Measurements from ENCODE around the gene GRM1.
A peak's percentile ranks its signal among the peaks of the same experiment; 100 is the strongest.

The GRM1 gene

DNA sequence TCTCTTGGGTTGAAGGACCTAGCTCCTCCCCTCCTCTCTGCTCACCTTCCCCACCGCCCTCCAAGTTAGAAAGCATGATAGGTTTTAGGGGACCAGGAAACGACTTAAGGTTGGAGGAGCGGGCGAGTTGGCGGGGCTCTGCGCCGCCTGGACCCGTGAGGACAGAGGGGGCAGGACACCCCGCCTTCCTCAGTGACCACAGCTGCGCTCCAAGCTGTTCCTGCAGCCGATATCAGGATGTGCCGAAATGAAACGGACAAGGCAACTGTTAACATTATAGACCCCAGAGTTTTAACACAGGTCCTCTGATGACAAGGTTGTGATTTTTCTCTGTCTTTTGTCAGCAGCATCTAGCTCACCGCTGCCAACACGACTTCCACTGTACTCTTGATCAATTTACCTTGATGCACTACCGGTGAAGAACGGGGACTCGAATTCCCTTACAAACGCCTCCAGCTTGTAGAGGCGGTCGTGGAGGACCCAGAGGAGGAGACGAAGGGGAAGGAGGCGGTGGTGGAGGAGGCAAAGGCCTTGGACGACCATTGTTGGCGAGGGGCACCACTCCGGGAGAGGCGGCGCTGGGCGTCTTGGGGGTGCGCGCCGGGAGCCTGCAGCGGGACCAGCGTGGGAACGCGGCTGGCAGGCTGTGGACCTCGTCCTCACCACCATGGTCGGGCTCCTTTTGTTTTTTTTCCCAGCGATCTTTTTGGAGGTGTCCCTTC lies at the start of gene GRM1:
GRM1 (plus strand) TSS at position 212 of the 722 bp plus-strand sequence; CDS start at position 668, 456 bp downstream.
- DNase-seq (ENCODE audit: low read depth): no peak

DNA sequence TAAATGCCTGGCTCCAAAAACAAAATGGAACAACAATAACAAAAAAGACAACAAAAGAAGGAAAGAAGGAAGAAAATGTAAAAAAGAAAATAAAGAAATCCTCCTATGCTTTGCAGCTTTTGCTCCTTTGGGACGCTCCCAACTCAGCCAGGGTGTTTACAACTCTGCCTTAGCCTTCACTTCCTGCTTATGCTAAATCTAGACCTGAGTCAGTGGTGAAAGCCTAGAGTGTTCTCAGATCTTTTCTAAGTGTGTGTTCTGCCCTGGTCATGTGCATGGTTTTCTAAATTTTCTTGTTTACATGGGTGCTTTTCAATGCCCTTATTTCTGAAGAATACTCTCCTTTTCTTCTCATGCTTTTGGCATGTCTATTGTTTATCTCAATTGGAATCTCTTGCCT lies 19.5 kb upstream of the GRM1 start:
- DNase-seq (ENCODE audit: low read depth): no peak

DNA sequence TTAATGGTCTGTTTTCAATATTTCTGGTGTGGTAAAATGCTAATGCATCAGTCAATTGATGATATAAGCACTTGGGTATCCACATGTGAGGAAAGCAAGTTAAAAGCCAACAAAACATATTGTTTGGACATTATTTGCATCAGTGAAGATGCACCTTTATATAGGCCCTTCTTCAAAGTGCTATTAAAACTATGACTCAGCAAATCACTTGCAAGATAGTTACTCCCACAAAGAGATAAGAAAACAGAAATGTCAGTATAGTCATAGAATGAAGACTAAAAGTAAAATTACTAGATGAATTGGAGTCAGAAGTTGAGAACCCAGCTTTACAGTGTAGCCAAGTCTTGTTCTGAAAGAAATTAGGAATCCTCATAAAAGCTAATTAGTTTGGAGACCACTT lies 14.6 kb upstream of the GRM1 start:
- no peak for DNase-seq (ENCODE audit: low read depth)

DNA sequence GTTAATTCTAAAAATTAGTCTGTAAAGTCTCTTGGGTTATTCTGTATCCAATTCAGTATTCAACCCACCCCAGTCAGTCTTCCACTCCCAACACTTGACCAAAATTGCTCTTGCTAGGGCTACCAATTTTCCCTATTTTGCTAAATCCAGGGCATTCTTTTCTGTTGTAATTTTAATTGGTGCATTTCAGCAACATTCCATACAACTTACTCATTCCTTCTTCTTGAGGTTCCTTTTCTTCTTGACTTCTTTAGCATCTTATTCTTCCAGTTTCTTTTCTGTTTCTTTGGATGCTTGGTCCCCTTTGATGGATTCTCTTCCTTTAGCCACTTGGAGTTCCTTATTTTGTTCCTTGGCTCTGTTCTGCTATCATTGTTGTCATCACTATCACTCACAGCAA lies 11.2 kb upstream of the GRM1 start:
- DNase-seq (ENCODE audit: low read depth): no peak

DNA sequence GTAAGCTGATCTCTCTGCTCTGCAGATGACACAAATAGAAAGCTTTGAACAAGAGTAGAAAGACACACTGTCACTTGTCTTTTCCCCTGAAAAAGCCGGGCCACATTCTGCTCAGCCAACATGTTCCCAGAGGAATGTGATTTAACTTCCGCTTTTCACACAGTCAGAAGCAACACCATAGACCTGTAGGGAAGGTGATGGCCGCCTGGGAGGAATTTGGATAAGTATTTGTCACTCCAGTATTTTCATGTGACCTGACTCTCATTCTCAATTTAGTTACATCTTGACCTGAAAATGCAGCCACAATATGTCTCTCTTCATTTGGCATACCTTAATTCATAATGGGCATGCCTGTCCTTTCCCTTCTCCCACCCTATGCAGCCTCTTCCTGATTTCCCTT lies 2.0 kb upstream of the GRM1 start:
- no peak for DNase-seq (ENCODE audit: low read depth)

DNA sequence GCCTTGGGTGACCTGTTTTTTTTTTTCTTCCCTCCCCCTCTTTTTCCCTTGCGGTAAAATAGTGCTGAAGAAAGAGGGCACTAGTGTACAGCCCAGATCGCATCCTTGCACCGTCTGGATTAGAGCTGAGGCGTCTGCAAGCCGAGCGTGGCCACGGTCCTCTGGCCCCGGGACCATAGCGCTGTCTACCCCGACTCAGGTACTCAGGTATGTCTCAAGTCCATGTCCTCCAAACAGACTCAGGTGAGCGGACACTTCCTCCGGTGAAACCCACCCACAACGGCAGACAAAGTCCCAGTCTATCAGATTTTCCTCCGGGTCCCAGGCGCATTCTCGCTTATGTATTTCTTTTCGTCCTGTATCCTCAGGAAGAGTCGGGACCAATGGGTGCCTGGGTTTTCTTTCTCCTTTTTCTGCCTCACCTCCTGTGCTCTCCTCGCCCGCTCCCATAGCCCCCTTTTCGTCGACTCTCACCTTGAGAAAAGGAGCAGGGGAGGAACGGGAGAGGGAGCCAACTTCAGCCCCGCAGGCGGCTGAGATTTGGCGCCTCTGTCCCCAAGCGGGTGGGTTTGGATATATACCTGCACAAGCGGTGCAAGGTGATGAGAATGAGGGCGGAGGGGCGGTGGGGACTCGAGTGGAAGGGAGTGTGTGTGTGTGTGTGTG lies 1.1 kb upstream of the GRM1 start:
- no peak for DNase-seq (ENCODE audit: low read depth)

DNA sequence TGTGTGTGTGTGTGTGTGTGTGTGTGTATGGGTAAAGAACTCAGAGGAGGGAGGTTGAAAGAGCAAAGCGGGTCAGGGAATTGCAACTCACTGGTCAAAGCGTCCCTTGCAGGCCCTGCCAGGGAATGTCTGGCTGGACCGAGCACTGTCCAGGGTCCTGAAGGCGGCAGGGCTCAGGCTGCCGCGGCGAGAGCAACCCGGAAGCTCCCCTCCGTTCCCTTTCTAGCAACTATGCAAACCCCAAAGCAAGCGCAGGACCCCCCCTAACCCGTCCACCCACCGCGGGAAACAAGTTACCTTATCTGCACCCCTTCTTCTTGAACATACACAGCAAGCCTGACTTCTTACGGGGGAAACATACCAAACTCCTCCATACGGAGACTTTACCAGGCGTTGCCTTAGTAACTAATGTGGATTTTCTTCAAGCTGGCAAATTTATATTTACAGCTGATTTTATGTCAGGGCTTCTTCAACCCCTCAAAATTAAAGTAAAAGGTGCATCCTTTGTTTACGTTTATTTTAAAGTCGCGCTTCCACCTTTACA lies 538 bp upstream of the GRM1 start:
- peak; percentile 6 for DNase-seq (ENCODE audit: low read depth)

DNA sequence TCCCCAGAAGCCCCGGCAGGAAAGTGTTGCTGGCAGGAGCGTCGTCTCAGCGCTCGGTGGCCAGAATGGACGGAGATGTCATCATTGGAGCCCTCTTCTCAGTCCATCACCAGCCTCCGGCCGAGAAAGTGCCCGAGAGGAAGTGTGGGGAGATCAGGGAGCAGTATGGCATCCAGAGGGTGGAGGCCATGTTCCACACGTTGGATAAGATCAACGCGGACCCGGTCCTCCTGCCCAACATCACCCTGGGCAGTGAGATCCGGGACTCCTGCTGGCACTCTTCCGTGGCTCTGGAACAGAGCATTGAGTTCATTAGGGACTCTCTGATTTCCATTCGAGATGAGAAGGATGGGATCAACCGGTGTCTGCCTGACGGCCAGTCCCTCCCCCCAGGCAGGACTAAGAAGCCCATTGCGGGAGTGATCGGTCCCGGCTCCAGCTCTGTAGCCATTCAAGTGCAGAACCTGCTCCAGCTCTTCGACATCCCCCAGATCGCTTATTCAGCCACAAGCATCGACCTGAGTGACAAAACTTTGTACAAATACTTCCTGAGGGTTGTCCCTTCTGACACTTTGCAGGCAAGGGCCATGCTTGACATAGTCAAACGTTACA lies 817 bp downstream of the GRM1 start:
- DNase-seq (ENCODE audit: low read depth): no peak

DNA sequence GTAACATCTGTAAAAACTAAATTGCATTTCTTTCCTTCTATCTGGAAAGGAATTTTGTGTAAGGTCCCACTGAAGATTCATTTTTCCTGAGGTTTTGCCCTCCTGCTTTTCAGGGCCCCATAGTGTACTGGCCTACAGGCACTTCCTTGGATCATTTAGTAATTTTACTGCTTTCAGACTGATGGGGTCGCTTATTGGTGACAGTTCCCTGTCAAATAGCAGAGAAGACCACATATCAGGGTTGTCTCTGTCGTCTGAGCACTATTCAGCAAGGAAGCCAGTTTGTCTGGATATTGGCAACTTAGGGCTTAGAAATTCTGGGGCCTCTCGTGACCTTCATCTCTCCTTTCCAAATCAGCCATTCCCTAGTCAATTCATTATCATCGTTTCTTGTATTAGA lies 3.5 kb downstream of the GRM1 start:
- DNase-seq (ENCODE audit: low read depth): no peak

DNA sequence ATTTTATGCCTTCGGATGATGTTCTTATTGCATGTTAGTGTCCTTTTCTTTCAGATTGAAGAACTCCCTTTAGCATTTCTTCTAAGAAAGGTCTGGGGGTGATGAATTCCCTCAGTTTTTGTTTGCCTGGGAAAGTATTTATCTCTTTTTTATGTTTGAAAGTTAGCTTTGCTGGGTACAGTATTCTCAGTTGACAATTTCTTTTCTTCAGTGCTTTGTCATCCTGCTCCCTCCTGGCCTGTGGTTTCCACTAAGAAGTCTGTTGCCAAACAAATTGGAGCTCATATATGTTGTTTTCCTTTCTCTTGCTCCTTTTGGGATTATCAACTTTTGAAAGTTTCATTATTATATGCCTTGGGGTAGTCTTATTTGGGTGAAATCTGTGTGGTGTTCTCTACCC lies 11.5 kb downstream of the GRM1 start:
- DNase-seq (ENCODE audit: low read depth): no peak

DNA sequence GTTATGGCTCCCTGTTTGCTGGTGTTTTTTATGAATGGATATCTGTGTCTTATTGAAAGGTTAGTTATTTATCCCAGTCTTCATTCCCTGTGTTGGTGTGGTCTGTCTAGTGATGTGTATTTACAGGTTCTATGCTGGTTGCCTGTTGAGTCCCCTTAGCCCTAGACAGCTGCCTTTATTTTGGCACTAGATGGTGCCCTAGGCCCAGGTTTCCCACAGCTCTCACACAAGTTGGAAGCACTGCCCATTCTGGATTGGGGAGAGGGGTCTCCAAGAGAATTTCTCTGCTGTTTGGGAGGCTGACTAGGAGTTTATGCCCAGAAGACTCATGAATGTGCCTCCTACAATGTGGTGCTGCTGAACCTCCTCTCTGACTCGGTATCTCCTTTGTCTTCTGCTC lies 12.4 kb downstream of the GRM1 start:
- DNase-seq (ENCODE audit: low read depth): no peak

DNA sequence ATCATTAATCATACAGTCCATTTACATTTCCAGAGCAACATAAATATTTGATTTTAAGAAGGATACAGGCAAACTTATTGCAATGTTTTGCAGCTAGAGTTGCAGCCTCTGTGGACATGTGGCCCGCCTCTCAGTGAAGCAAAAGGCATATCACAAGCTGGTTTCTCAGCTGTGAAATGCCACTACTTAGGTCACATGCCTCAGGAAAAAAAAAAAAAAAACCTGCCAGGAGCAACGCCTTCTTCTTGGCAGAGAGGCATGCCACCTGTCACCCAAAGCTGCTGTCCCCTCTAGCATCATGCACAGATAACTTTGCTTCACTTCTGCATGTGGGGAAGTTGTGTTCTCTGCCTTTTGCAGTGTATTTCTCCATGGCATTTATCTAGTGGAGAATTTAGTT lies 18.5 kb downstream of the GRM1 start:
- no peak for DNase-seq (ENCODE audit: low read depth)

DNA sequence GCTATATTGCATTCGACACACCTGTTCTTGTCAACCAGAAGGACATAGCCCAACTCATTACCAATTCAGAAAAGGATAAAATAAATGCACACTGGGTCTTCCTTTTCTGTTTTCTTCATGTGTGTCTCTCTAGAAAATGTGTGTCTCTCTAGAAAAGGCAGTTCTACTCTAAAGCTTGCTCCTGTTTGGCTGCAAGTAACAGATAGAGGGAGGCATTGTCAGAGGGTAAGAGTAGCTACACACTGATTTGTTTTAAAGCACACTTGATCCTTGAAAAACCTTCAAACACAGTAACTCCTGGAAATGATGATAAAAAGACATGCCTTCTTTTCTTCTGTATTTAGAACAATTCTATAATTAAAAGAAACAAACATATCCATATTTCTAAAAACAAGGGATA lies 21.3 kb downstream of the GRM1 start:
- no peak for DNase-seq (ENCODE audit: low read depth)

DNA sequence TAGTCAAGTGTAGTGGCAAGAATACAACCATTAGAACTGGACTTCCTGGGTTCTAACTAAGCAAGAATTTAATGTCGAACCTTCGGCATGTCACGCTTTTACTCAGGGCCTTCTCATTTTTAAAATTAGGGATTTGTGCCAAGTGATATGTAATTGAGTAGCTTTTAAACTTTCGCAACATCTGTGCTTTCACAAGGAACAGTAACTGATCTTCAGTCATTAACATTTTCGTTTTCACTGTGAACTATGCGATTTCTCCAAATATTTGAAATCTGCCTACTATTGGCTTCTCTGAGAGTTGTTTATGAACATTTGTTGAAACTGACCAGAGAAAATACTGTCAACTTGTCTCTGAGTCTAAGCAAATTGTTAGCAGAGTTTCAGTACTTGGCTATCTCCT lies 27.6 kb downstream of the GRM1 start:
- DNase-seq (ENCODE audit: low read depth): no peak

DNA sequence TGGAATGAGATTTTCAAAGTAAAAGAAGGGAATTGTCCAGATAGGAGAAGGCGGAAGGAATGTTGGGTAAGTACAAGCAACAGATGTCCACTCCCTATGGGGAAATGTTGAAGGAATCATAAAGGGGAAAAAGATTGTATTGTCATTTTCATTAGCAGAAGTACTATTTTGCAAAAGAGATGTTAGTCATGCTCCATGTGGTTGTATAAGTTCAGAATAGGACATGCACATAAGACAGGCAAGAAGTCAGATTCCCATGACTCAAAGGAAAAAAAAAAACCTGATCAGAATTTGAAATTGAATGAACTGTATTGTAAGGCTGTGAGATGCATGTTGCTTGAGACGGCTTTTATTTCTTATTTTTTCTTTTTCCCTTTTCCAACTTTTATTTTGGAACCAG lies 36.8 kb downstream of the GRM1 start:
- no peak for DNase-seq (ENCODE audit: low read depth)

DNA sequence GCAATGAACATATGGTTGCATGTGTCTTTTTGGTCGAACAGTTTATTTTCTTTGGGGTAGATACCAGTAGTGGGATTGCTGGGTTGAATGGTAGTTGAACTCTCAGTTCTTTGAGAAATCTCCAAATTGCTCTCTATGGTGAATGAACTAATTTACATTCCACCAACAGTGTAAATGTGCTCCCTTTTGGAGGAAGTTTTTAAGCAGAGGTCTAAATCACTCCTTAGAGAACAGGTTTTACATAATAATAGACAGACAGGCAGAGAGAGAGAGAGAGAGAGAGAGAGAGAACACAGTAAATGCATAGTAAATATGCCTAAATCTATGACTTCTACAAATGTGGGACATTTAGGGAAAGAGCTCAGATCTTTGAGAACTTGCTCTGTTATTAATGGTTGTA lies 37.6 kb downstream of the GRM1 start:
- DNase-seq (ENCODE audit: low read depth): no peak

DNA sequence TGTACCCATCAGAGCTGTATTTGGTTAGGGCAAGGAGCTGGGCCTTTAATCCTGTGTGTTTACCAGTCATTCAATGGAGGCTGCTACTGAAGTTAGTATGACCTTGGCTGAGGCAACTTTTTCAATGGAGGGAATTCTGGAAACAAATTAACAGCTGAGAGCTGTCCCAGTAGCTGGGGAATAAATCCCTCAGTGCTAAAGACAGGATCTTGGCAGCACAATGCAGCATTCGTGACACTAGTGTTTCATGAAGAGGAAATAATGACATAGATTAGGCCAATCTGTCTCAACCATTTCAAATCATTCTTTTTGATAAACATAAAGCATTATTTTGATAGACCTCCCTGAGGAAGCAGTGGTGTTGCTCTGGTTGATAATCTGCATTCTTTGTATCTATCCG lies 42.9 kb downstream of the GRM1 start:
- no peak for DNase-seq (ENCODE audit: low read depth)

DNA sequence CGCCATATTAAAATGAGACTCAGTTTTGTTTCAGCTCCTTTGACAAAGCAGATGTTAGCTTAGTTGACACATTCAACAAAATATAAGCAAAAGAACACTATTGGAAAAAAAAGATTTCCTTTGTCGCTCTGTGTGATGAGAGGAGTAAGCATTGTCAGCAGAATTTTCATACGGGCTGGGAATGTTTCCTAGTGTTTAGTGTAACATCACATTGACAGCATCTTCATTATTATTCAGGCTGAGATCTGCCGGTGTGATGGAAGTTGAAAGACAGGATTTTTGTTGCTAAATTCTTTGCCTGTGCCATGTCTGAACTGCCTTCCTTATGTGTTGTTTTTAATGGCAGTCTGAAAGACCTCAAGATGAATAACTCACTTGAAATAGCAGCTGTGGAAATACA lies 49.1 kb downstream of the GRM1 start:
- no peak for DNase-seq (ENCODE audit: low read depth)

DNA sequence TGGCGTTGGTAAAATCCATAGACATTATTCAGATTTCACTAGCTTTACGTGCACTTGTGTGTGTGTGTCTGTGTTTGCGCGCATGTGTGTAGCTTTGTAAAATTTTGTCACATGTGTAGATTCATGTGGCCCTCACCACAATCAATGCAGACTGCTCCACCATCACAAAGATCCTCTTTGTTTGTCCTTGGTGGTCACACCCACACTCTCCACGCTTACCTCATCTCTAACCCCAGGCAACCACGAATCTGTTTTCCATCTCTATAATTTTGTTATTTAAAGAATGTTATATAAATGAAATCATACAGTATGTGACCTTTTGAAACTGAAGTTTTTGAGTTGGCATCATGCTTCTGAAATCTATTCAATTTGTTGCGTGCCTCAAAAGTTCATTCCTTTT lies 58.5 kb downstream of the GRM1 start:
- no peak for DNase-seq (ENCODE audit: low read depth)

DNA sequence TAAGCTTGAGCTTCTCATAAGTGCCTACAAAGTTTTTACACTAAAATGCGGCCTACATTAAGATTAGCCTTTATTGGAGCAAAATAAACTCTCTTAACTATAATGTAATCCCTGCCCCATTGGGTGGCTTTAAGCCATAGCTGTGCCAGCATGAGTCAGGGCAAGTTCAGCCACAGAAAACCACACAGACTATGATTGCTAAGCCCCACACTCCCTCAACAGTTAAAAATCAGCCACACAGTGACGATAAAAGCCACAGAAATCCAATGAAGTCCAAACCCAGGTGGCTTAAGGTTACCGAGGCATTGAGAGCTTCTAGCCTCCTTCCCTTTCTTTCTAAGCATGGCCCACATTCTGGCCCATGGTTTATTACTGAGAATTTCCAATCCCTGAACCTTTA lies 61.6 kb downstream of the GRM1 start:
- DNase-seq (ENCODE audit: low read depth): no peak

DNA sequence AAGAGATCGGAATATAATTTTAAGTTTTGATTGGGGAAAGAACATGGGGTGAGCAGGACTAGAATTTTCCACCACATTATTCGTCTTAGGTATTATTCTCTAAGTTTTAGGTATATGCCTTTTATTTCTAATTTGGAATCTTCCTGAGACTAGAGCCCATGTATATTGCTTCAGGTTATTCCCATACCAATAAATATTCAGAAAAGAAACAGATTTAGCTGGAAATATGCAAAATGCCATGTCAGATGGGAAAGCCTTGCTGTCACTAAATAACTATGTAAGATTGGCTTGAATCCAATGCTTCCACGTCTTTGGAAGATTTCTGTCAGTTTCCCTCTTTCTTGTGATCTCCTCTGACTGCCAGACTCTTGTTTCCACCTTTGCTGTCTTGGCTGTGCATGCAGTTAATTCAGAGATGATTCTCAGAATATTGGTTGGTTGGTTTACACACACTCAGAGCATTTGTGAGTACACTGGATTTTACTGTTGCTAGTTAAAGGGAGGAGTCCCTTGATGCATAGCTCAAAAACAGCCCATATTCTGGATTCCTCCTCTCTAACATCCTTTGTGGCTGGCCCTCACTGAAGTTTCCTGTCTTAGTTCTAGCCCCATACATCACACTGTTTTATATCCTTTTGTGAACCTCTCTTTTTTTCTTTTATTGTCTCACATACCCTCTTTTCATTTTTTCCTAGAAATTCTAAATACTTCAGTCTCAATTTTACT lies 64.3 kb downstream of the GRM1 start:
- no peak for DNase-seq (ENCODE audit: low read depth)

DNA sequence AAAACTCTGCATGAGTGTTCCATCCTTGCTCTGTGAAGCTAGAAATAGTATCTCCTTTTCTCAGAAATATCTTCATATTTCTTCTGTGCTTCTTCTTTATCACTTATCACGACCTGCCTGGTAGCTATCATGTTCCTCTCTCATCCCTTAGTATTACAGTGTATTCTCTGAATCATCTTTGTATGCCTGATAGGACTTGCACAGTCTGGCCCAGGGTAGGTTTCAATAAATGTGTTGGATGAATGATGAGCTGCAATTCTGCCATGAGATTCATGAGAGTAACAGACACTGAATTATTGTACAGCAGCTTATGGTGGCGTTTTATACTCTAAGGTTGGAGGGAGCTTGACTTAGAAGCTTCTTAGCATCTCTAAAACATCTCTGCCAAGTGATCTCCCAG lies 66.6 kb downstream of the GRM1 start:
- no peak for DNase-seq (ENCODE audit: low read depth)

DNA sequence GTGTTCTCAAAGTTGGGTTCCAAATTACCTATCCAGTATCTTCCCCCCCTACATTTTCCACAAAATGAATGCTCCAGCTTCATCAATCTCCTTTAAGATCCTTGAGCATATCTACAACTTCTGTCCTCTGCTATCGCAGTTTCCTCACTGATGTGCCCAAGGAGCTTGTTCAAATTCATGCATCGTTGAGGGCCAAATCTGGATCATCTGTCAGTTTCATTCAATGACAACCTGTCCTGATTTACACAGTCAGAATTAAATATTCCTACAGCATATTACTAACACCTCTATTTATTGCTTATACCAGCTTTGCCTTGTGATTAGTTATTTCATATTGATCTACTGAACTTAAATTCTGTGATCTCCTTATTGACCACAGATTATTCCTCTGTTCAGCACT lies 68.7 kb downstream of the GRM1 start:
- no peak for DNase-seq (ENCODE audit: low read depth)

Measured in stimulated activated CD8-positive, alpha-beta memory T cell treated with anti-CD3 and anti-CD28 coated beads, Interleukin-12 subunit alpha, Interleukin-12 subunit beta, amount 100 ng/mL, for 1 hour (primary cell).